IMR-90 (cell line): ENCODE results near the gene HAND1. TPM values are rescaled to one million over a fixed set of nuclear protein-coding genes. Genes with fewer than 3 reads are reported as not detected.

Experiments
- ATAC-seq: fragments of 200-7000 bp; cut with Tn5 transposase; 2 replicates; pipeline ENCODE4 v1.9.1; 2020; ENCODE audit warnings: low read depth, mild to moderate bottlenecking, moderate library complexity
- BruUV-seq: library from RNA; stranded (reverse); fragments of 400-500 nt; replicated peaks from 2 replicates; lab custom pipeline; 2021; lab: Mats Ljungman, UMichigan
- CTCF ChIA-PET: fragments of 300-600 bp; formaldehyde crosslinking; extraction: SDS; loops from one replicate; lab custom pipeline; 2021; ENCODE audit warnings: antibody characterized with exemption; lab: Yijun Ruan, JAX
- POLR2A ChIA-PET: fragments of 300-600 bp; sonication (Branson Sonifier 250); formaldehyde crosslinking; loops from one replicate; lab custom pipeline; 2022; ENCODE audit warnings: antibody characterized with exemption; ENCODE audit not compliant: unreplicated experiment; lab: Charles Lee
- DNase-seq: peaks from one replicate; pipeline ENCODE4 v3.0.0; 2013
- H2AFZ ChIP-seq: replicated peaks from 2 replicates; pipeline ENCODE3; 2013; ENCODE audit warnings: low read length, mild to moderate bottlenecking; ENCODE audit not compliant: poor library complexity
- H2AK5ac ChIP-seq: 2 replicates; pipeline ENCODE4 v1.6.1; 2013; ENCODE audit warnings: low read depth, low read length, inconsistent platforms
- H2AK9ac ChIP-seq: replicated peaks from 2 replicates; pipeline ENCODE3; 2013; ENCODE audit warnings: mild to moderate bottlenecking, low read depth, low read length, moderate library complexity; ENCODE audit not compliant: poor library complexity
- H2BK120ac ChIP-seq: 2 replicates; pipeline ENCODE4 v1.6.1; 2013; ENCODE audit warnings: low read depth, low read length, inconsistent platforms
- H2BK15ac ChIP-seq: 3 replicates; pipeline ENCODE4 v1.6.1; 2013; ENCODE audit warnings: low read depth, low read length, inconsistent platforms
- H2BK20ac ChIP-seq: 2 replicates; pipeline ENCODE4 v1.6.1; 2013; ENCODE audit warnings: low read depth, mild to moderate bottlenecking, inconsistent platforms, low read length, moderate library complexity
- H2BK5ac ChIP-seq: 2 replicates; pipeline ENCODE4 v1.6.1; 2013; ENCODE audit warnings: mild to moderate bottlenecking, low read depth, low read length, inconsistent platforms; ENCODE audit not compliant: poor library complexity, severe bottlenecking
- H3K14ac ChIP-seq: replicated peaks from 2 replicates; pipeline ENCODE4 v1.6.1; 2013; ENCODE audit warnings: low read depth, low read length, inconsistent platforms
- H3K18ac ChIP-seq: 2 replicates; pipeline ENCODE4 v1.6.1; 2013; ENCODE audit warnings: low read depth, low read length, control low read depth
- H3K23ac ChIP-seq: 2 replicates; pipeline ENCODE4 v1.6.1; 2013; ENCODE audit warnings: low read depth, low read length, inconsistent platforms
- H3K27ac ChIP-seq: 2 replicates; pipeline ENCODE4 v1.5.1; 2013; ENCODE audit warnings: mild to moderate bottlenecking, control low read depth, low read length; ENCODE audit not compliant: insufficient read depth
- H3K27me3 ChIP-seq: 2 replicates; pipeline ENCODE4 v1.6.1; 2013; ENCODE audit warnings: low read length; ENCODE audit not compliant: control insufficient read depth, insufficient read depth
- H3K36me3 ChIP-seq: 2 replicates; pipeline ENCODE4 v1.6.1; 2013; ENCODE audit warnings: low read length, mixed read lengths; ENCODE audit not compliant: control insufficient read depth, insufficient read depth
- H3K4ac ChIP-seq: 2 replicates; pipeline ENCODE4 v1.6.1; 2013; ENCODE audit warnings: low read depth, low read length, inconsistent platforms
- H3K4me1 ChIP-seq: 2 replicates; pipeline ENCODE4 v1.6.1; 2013; ENCODE audit warnings: low read length, mixed read lengths; ENCODE audit not compliant: control insufficient read depth, insufficient read depth
- H3K4me2 ChIP-seq: 2 replicates; pipeline ENCODE4 v1.6.1; 2013; ENCODE audit warnings: low read depth, mild to moderate bottlenecking, control low read depth, low read length, moderate library complexity
- H3K4me3 ChIP-seq: 2 replicates; pipeline ENCODE4 v1.5.1; 2013; ENCODE audit warnings: low read depth, mild to moderate bottlenecking, control low read depth, low read length, moderate library complexity; ENCODE audit not compliant: insufficient read depth
- H3K56ac ChIP-seq: 2 replicates; pipeline ENCODE4 v1.6.1; 2013; ENCODE audit warnings: low read length, inconsistent platforms; ENCODE audit not compliant: insufficient read depth; ENCODE audit errors: extremely low read depth
- H3K79me1 ChIP-seq, 2 experiments: 2 replicates each; pipeline ENCODE4 v1.6.1; 2013; ENCODE audit warnings: low read length in 2 of 2, inconsistent platforms in 1 of 2, low read depth in 1 of 2
- H3K9ac ChIP-seq: 2 replicates; pipeline ENCODE4 v1.6.1; 2013; ENCODE audit warnings: low read depth, low read length, control low read depth
- H3K9me1 ChIP-seq: 2 replicates; pipeline ENCODE4 v1.6.1; 2013; ENCODE audit warnings: low read length, inconsistent platforms; ENCODE audit not compliant: insufficient read depth
- H3K9me3 ChIP-seq: 2 replicates; pipeline ENCODE4 v1.6.1; 2013; ENCODE audit warnings: low read length; ENCODE audit not compliant: control insufficient read depth, insufficient read depth
- H4K20me1 ChIP-seq: 2 replicates; pipeline ENCODE4 v1.6.1; 2013; ENCODE audit warnings: low read length, inconsistent platforms; ENCODE audit not compliant: insufficient read depth
- H4K5ac ChIP-seq: 2 replicates; pipeline ENCODE4 v1.6.1; 2013; ENCODE audit warnings: mild to moderate bottlenecking, low read depth, low read length, control low read depth
- H4K8ac ChIP-seq, 2 experiments: 2 replicates each; pipeline ENCODE4 v1.6.1; 2013; ENCODE audit warnings: low read depth in 2 of 2, low read length in 2 of 2, control low read depth in 1 of 2, inconsistent platforms in 1 of 2
- H4K91ac ChIP-seq: 2 replicates; pipeline ENCODE4 v1.6.1; 2013; ENCODE audit warnings: low read depth, low read length, inconsistent platforms; ENCODE audit not compliant: insufficient read depth
- CHD1 ChIP-seq: IDR thresholded peaks from 2 replicates; pipeline ENCODE4 v1.6.1; 2012; ENCODE audit warnings: low read depth, low read length, improper control_type of control experiment
- CTCF ChIP-seq: conservative IDR thresholded peaks from 2 replicates; pipeline ENCODE4 v1.5.1; 2012; ENCODE audit warnings: mild to moderate bottlenecking, low read depth, low read length, improper control_type of control experiment
- USF2 ChIP-seq: fragments of 150-350 bp; IDR thresholded peaks from 2 replicates; pipeline ENCODE4 v1.6.1; 2017; ENCODE audit warnings: mild to moderate bottlenecking, antibody characterized with exemption, low read length, low read depth
- WGBS, 2 experiments: methylation state at CpG; one replicate each; pipeline versions ENCODE4 v1.1.5 to v1.1.7; 2013; ENCODE audit warnings: missing lambda C conversion rate in 2 of 2; ENCODE audit not compliant: insufficient read length in 1 of 2; ENCODE audit errors: extremely low coverage in 2 of 2; 5-methylcytosine and 5-hydroxymethylcytosine counted together
- dilution Hi-C: fragments of 300-500 bp; cut with HindIII; formaldehyde crosslinking; loops from one replicate; pipeline ENCODE4 v1.14.3; 2018; ENCODE audit warnings: low sequenced_read_pairs; ENCODE audit not compliant: unreplicated experiment
- in situ Hi-C: fragments of 300-500 bp; cut with MboI; formaldehyde crosslinking; loops from 3 replicates; pipeline ENCODE4 v1.14.3; 2019; ENCODE audit warnings: low sequenced_read_pairs, inconsistent platforms, mixed read lengths
- intact Hi-C: fragments of 100-400 bp; cut with micrococcal nuclease; formaldehyde crosslinking; loops from 2 replicates; pipeline ENCODE4 v1.10.0; 2022
- polyA plus RNA-seq, 3 experiments: library from polyadenylated mRNA; depleted of rRNA; stranded (reverse); fragments of >200 nt; gene quantifications; 2 replicates each; pipeline ENCODE4 v1.2.3, GENCODE V29; 2012; ENCODE audit warnings: low replicate concordance in 1 of 3
- total RNA-seq: library from RNA; depleted of rRNA; stranded (reverse); fragments of >200 nt; gene quantifications from 2 replicates; pipeline ENCODE4 v1.2.3, GENCODE V29; 2012

The HAND1 gene
- total and polyA plus RNA-seq, 2 of the 4 experiments (the other 2 are of a cell fraction) = not detected

GRCh38 chr5:154456540-154456939 is 21.5 kb downstream of the HAND1 start:
- no peak overlapping the region for H3K56ac ChIP-seq
- CTCF ChIA-PET = no interaction called here
- H4K5ac ChIP-seq = no peak overlapping the region
- H3K9me1 ChIP-seq = peaks cover 3% of the 10 kb centered on the region; the same call in 1 of the 2 replicates
- H2BK120ac ChIP-seq = no peak overlapping the region
- no peak for TF ChIP-seq CHD1
- TF ChIP-seq USF2 = no peak
- TF ChIP-seq CTCF = no peak
- POLR2A ChIA-PET = no interaction called here
- H2BK5ac ChIP-seq = no peak overlapping the region
- H4K91ac ChIP-seq = no peak overlapping the region
- H3K27ac ChIP-seq = no peak overlapping the region
- no peaks in the 10 kb centered on the region for H4K20me1 ChIP-seq
- no peak for ATAC-seq
- H3K27me3 ChIP-seq = no peaks in the 10 kb centered on the region
- H3K36me3 ChIP-seq = peaks cover 46% of the 10 kb centered on the region
- no CpG with 5 or more reads among the region's 3 CpGs for WGBS, 2 experiments
- no peak overlapping the region for H2AK9ac ChIP-seq
- H2AFZ ChIP-seq = no peak overlapping the region
- no peak overlapping the region for H3K14ac ChIP-seq
- no peaks in the 10 kb centered on the region for H3K9me3 ChIP-seq
- no peak overlapping the region for H3K4me3 ChIP-seq
- H3K79me1 ChIP-seq = peaks cover 3 to 12% of the 10 kb centered on the region in 2 experiments; a peak in 3 of 4 replicates
- dilution Hi-C loops (no loop called here), intact Hi-C loops (no loop called here), in situ Hi-C loops (loop anchor here (25.0 kb wide), 1 partner anchor 356 kb away; no protein-coding TSS in a partner anchor)
- H4K8ac ChIP-seq = no peak overlapping the region
- no peak overlapping the region for H3K9ac ChIP-seq
- no peak overlapping the region for H2BK15ac ChIP-seq
- no peaks in the 10 kb centered on the region for H3K4me1 ChIP-seq
- H2BK20ac ChIP-seq = no peak overlapping the region
- H3K4ac ChIP-seq = no peak overlapping the region
- DNase-seq = no peak
- no peak overlapping the region for H3K4me2 ChIP-seq
- H3K23ac ChIP-seq = no peak overlapping the region
- H2AK5ac ChIP-seq = no peak overlapping the region
- no peak overlapping the region for H3K18ac ChIP-seq
- no TSS peak for BruUV-seq
